Measurements from ENCODE around the gene IFIH1.

Gene IFIH1
- total RNA-seq: 61.2 to 163 (median 85.4) reads per million in 4 donors

DNA sequence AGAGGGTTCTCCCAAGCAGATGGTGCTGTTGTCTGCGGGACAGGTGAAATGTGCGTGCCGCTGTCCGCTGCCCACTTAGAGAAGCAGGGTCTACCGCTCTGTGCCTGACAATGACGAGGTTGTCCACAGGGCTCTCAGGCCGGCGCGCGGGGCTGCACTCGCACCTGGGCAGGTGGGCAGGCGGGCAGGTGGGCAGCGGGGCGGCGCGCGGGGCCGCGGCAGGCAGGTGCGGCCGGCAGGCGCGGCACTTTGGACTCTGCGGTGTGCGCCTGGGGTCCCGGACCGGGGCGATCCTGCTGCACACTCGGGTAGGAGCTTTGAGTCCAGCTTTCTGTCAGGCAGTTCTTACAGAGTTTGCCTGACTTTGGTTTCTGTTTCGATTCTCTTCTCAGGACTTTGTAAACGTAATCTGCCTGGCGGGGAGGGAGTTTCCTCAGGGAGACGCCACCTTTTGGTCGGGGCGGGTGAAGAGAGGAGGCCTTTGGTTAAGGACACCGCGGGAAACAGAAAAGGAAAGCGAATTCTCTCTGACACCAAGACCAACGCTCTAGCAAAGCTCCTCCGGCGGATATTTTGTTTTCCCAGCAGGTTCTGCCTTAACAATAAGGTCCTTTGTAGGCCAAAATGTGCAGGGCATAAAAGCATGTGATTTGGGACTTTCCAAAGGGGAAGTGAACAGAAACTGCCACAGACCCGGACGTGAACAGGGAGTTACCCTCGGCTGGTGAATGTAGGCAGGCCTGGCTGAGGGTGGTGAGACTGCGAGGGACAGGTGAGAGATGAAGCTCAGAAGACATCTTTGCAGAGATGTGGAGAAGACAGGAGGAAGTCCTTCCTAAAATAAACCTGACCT lies at the start of gene IFIH1:
TSS of gene IFIH1 (minus strand) at position 357 of the 853 bp plus-strand sequence. CDS start 377 bp downstream, outside the sequence.
- peak; percentile 64 to 85 (median 75) for DNase-seq

- no peak for DNase-seq
Observed at GRCh38 chr2:162365392-162365791, 46.9 kb upstream of the IFIH1 start.

- no peak for DNase-seq
Observed at GRCh38 chr2:162344617-162344950, 26.1 kb upstream of the IFIH1 start.

GRCh38 chr2:162343824-162344616 lies 25.5 kb upstream of the IFIH1 start, which contains the start of gene GCA:
GCA (plus strand) TSS chr2:162344132; CDS start chr2:162344249, 117 bp downstream.
- DNase-seq: peak; percentile 93 to 97 (median 95)

- no peak for DNase-seq
Observed at GRCh38 chr2:162343492-162343823, 25.0 kb upstream of the IFIH1 start.

- DNase-seq: no peak
Observed at GRCh38 chr2:162342841-162343240, 24.4 kb upstream of the IFIH1 start.

- no peak for DNase-seq
Observed at GRCh38 chr2:162342321-162342720, 23.8 kb upstream of the IFIH1 start.

DNA sequence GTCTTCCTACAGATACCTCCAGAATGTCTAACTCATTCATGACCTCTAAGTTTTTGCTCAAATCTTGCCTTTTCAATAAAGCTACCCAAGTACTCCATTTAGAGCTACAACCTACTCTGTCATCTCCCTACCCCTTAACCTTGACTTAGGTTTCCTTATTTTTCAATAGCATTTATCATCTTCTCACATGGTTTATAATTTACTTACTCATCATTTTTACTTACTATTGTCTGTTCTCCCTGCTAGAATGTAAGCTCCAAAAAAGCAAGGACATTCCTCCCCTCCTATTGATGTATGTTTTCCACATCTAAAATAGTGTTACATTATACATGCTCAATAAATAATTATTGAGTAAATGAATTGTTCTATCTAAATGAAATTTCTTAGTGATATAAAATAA lies 22.3 kb upstream of the IFIH1 start:
- DNase-seq: no peak

DNA sequence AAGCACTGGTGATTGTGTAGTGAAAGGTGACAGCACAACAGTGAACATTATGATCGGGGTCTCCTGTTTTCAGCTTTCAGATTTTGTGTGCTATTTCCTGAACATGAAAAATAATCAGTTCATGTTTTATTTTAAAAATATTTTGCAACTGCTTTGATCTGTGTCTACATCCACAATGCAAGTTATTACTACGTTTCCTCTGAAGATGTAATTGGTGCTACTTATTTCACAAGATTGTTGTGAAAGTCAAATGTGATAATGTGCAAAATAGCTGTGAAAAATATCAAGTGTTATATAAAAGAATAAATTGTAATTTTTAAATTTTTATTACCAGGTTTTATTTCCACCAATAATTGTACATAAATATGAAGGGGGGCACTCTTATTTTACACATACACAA lies 19.4 kb upstream of the IFIH1 start:
- no peak for DNase-seq

DNA sequence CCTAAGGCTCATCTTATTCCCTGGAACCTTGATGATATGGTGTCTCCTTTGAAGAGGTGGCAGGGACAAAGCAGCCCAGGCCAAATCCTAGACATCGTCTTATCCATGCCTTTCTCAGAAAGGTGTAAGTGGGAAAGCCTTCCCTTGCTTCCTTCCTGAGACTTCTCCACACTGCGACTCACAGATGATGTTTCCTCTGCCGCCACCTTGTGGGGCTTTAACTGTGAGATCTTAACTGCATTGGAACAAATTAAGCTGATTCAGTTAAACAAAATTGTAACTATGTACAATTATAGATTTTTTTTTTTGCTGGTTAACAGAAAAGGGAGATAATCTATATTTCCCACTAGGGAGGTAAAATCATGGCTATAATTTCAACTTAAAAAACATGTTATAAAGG lies 15.5 kb upstream of the IFIH1 start:
- DNase-seq: peak in 1 of 5 donors; percentile 18

GRCh38 chr2:162330881-162331280 lies 12.4 kb upstream of the IFIH1 start:
- no peak for DNase-seq

GRCh38 chr2:162328424-162329157 lies 10.1 kb upstream of the IFIH1 start:
- DNase-seq: no peak

- no peak for DNase-seq
Observed at GRCh38 chr2:162327806-162328205, 9.3 kb upstream of the IFIH1 start.

DNA sequence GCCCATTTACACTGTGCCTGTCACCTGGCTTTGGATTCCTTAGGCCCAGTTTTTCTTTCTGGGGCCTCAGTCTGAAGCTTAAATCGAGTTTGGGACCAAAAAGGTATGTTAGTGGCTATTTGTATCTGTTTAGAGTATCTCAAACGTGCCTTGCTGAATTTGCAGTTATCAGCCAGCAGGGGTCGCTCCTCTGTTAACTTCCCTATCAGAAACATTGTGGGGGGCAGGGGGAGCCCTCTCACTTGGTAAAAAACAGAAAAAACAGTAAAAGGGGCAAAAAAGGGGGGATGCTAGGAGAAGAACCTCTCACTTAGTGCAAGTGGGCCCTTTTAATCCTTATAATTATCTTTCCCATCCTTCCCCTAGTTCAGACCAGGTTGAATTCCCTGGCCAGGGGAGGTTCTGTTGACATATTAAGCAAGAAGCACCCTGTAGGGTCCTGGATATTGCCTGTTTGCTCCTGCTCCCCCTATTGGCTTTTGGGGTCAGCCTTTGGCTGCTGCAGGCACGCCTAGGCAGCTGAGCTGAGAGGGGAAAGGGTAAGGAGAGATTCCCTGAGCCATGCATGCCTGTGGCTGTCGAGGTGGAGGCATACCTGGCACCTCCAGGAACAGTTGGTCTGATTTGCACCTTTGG lies 8.8 kb upstream of the IFIH1 start:
- peak in 2 of 5 donors; percentile 10 to 18 for DNase-seq

- no peak for DNase-seq
Observed at GRCh38 chr2:162324953-162325352, 6.5 kb upstream of the IFIH1 start.

DNA sequence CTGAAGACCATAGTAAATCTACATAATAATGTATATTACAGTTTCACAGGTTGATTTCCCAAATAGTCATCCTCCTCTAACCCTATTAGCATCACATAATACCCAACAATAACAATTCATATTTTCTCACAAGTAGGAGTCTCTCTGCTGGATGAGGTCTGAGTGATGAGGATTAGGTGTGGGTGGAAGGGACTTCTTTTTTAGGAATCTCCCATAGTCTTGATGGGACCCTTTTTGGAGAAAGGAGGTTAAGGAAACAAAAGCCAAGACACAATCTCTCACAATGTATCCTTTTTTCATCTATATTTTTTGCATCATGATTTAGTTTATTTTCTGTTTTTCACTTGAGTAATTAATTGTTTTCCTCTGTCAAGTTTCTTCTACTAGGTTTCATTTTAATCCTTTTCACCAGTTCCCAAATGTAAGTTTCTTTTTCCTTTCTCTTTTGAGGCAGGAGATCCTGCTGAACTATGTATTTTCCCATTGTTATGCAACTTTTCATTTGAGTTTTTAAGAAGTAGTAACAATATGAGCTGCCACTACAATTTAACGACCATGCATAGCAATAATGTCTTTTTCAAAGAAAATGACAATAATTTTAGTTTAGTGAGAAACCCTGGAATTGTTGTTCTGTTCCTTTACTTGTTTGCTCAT lies 2.5 kb upstream of the IFIH1 start:
- DNase-seq: no peak

DNA sequence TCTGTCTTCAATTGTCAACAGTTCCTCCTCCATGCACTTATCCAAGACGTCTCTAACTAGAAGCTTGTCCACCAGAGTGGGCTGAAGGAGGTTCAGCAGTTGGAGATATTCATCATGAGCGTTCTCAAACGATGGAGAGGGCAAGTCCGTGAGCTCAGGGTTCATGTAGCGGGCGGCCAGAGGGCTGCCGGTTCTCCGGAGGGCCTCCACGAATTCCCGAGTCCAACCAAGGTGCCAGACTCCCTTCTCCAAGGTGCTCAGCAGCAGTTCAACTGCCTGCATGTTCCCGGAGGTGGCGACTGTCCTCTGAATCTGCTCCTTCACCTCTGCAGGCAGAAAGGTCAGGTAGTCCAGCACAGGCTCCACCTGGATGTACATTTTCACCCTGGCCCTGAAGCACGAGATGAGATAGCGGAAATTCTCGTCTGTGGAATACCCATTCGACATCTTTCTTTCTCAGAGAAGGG lies 590 bp downstream of the IFIH1 start:
- peak in 2 of 5 donors; percentile 17 to 36 for DNase-seq

- DNase-seq: no peak
Observed at GRCh38 chr2:162317058-162317742, 1.3 kb downstream of the IFIH1 start.

DNA sequence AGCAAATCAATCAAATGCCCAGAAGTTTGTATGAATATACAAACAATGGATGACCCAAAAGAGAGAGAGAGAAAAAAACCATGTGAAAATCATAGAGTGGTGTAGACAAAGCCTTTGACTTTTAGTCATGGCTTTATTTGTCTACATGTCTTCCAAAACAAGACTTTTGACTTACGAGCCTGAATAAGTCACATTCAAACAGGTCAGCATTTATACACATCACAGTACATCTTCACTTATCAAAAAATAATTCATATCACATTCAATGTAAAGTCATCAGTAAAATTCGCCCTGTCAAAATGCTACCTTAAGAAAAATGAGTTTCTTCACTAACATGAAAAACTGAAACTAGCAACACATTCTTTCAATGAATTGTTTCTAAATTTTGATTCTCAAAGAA lies 1.9 kb downstream of the IFIH1 start:
- DNase-seq: no peak

- no peak for DNase-seq
Observed at GRCh38 chr2:162315938-162316337, 2.5 kb downstream of the IFIH1 start.

DNA sequence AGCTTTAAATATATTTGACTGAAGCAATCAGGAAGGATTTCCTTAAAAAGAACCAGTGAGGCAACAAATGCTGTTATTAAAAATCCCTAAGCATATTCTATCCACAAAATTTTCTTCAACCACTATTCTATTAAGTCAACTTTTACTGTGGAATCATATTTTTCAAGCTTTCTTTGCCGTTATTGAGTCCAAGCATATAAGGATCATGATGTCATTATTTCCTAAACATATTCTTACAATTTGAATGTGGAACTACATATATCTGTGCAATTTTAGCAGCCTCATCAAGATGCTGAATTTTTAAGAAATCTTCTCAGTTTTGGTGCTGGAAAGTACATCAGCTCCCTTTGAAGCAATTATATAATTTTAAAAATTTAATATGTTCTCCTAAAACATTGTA lies 5.6 kb downstream of the IFIH1 start:
- DNase-seq: no peak
